ENCODE results near the gene CYP2D6. TPM values are rescaled to one million over a fixed set of nuclear protein-coding genes. Genes with fewer than 3 reads are reported as not detected.

Gene CYP2D6
- total and polyA plus RNA-seq, 4 donors: 23.8 to 486 (median 205) TPM

DNA sequence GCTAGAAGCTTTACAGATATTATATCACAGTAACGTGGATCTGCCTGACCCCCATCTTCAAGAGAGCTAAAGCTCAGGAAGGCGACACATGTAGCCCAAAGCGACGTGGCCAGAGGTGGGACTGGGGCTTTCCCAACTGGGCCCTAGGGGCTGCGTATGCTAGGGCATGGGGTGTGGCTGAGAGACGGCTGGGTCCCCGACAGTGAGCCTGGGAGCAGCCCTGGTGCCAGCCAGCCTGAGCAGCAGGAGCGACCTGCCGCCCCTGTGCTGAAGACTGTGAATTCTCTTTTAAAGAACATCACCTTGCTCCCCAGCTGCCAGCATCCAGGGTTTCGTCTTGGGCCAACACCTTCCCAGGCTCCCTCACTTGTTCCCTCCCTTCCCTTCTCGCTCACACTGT lies 32.9 kb upstream of the CYP2D6 start:
- no peak for DNase-seq (ENCODE audit: low spot score)
- Histone ChIP-seq H3K4me1 (ENCODE audit: control insufficient read depth in 4 of 4, insufficient read depth in 4 of 4, low read length in 3 of 4) (no peaks in the 10 kb centered on the region), H3K9me3 (ENCODE audit: control insufficient read depth in 4 of 4, low read length in 3 of 4) (no peaks in the 10 kb centered on the region), H3K36me3 (ENCODE audit: control insufficient read depth in 4 of 4, insufficient read depth in 3 of 4, low read depth in 1 of 4, low read length in 3 of 4) (peaks cover 3 to 9% (median 6%) of the 10 kb centered on the region in 4 donors), H3K27ac (ENCODE audit: low read depth in 1 of 2, low read length in 2 of 2) (no peak overlapping the region), H3K27me3 (ENCODE audit: control insufficient read depth in 4 of 4, insufficient read depth in 4 of 4, low read length in 3 of 4) (no peaks in the 10 kb centered on the region), H3K9ac (ENCODE audit: low read depth in 1 of 2, low read length in 2 of 2) (no peak overlapping the region), H3K4me3 (ENCODE audit: low read depth in 1 of 3, low read length in 3 of 3) (no peak overlapping the region)
- no peak for TF ChIP-seq RXRA (IDR thresholded peaks at IDR 0.05)
- no peak for TF ChIP-seq RAD21 (IDR thresholded peaks at IDR 0.05)
- TF ChIP-seq, protein P1, sequence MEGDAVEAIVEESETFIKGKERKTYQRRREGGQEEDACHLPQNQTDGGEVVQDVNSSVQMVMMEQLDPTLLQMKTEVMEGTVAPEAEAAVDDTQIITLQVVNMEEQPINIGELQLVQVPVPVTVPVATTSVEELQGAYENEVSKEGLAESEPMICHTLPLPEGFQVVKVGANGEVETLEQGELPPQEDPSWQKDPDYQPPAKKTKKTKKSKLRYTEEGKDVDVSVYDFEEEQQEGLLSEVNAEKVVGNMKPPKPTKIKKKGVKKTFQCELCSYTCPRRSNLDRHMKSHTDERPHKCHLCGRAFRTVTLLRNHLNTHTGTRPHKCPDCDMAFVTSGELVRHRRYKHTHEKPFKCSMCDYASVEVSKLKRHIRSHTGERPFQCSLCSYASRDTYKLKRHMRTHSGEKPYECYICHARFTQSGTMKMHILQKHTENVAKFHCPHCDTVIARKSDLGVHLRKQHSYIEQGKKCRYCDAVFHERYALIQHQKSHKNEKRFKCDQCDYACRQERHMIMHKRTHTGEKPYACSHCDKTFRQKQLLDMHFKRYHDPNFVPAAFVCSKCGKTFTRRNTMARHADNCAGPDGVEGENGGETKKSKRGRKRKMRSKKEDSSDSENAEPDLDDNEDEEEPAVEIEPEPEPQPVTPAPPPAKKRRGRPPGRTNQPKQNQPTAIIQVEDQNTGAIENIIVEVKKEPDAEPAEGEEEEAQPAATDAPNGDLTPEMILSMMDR (IDR thresholded peaks at IDR 0.05; ENCODE audit: low read depth, low read length, missing input control): no peak
- TF ChIP-seq, protein P2, sequence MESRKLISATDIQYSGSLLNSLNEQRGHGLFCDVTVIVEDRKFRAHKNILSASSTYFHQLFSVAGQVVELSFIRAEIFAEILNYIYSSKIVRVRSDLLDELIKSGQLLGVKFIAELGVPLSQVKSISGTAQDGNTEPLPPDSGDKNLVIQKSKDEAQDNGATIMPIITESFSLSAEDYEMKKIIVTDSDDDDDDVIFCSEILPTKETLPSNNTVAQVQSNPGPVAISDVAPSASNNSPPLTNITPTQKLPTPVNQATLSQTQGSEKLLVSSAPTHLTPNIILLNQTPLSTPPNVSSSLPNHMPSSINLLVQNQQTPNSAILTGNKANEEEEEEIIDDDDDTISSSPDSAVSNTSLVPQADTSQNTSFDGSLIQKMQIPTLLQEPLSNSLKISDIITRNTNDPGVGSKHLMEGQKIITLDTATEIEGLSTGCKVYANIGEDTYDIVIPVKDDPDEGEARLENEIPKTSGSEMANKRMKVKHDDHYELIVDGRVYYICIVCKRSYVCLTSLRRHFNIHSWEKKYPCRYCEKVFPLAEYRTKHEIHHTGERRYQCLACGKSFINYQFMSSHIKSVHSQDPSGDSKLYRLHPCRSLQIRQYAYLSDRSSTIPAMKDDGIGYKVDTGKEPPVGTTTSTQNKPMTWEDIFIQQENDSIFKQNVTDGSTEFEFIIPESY (IDR thresholded peaks at IDR 0.05): no peak
- no peak for TF ChIP-seq GABPA (IDR thresholded peaks at IDR 0.05 in 1 of 2, conservative IDR thresholded peaks at IDR 0.05 in 1 of 2)
- TF ChIP-seq HNF4A (conservative IDR thresholded peaks at IDR 0.05): no peak
- TF ChIP-seq NR2F2 (IDR thresholded peaks at IDR 0.05): no peak
- no peak for TF ChIP-seq FOXA1 (IDR thresholded peaks at IDR 0.05)
- TF ChIP-seq JUND (IDR thresholded peaks at IDR 0.05): no peak
- TF ChIP-seq FOXA2 (IDR thresholded peaks at IDR 0.05): no peak
- TF ChIP-seq, protein P3, sequence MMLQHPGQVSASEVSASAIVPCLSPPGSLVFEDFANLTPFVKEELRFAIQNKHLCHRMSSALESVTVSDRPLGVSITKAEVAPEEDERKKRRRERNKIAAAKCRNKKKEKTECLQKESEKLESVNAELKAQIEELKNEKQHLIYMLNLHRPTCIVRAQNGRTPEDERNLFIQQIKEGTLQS (IDR thresholded peaks at IDR 0.05): no peak
- no peak for TF ChIP-seq YY1 (IDR thresholded peaks at IDR 0.05)
- no peak for TF ChIP-seq SP1 (IDR thresholded peaks at IDR 0.05)
- TF ChIP-seq, protein P4, sequence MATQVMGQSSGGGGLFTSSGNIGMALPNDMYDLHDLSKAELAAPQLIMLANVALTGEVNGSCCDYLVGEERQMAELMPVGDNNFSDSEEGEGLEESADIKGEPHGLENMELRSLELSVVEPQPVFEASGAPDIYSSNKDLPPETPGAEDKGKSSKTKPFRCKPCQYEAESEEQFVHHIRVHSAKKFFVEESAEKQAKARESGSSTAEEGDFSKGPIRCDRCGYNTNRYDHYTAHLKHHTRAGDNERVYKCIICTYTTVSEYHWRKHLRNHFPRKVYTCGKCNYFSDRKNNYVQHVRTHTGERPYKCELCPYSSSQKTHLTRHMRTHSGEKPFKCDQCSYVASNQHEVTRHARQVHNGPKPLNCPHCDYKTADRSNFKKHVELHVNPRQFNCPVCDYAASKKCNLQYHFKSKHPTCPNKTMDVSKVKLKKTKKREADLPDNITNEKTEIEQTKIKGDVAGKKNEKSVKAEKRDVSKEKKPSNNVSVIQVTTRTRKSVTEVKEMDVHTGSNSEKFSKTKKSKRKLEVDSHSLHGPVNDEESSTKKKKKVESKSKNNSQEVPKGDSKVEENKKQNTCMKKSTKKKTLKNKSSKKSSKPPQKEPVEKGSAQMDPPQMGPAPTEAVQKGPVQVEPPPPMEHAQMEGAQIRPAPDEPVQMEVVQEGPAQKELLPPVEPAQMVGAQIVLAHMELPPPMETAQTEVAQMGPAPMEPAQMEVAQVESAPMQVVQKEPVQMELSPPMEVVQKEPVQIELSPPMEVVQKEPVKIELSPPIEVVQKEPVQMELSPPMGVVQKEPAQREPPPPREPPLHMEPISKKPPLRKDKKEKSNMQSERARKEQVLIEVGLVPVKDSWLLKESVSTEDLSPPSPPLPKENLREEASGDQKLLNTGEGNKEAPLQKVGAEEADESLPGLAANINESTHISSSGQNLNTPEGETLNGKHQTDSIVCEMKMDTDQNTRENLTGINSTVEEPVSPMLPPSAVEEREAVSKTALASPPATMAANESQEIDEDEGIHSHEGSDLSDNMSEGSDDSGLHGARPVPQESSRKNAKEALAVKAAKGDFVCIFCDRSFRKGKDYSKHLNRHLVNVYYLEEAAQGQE (IDR thresholded peaks at IDR 0.05): no peak
- 98% methylated on average over 11 of the region's 11 CpGs for WGBS

DNA sequence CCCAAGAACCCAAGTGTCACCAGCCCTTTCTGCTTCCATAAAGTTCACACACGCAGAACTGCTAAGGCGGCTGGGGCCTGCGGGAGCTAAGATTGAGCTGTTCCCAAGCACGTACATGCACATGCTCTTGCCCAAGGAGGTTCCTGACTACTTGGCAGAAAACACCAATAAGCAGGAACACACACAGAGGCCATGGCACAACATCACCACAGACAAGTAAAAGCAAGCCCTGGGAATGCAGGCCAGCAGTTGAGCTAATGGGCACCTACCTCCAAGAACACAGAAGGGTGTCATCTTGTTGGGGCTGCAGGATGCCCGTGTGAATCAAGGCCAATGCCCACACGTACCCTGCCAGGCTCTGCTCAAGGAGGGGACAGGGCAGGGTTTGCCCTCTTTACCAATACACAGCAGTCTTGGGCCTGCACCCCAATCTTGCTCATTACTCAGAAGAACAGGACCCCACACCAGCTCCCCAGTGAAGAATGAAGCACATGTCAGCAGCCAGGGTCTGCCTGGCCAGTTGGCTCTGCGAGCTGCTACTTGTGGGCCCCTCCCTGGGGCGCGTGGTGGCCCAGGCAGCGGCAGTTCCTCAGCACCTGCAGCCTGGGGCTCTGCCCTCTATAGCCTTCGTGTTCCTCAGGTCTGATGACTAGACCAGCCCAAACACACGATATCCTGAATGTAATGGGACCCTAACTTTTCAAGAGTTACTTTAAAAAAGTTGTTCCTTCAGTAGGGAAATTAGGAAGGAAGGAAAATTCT lies 32.3 kb upstream of the CYP2D6 start:
- Histone ChIP-seq H3K4me1 (ENCODE audit: control insufficient read depth in 4 of 4, insufficient read depth in 4 of 4, low read length in 3 of 4) (no peaks in the 10 kb centered on the region), H3K36me3 (ENCODE audit: control insufficient read depth in 4 of 4, insufficient read depth in 3 of 4, low read depth in 1 of 4, low read length in 3 of 4) (peaks cover 3 to 9% (median 4%) of the 10 kb centered on the region in 4 donors), H3K4me3 (ENCODE audit: low read depth in 1 of 3, low read length in 3 of 3) (no peak overlapping the region), H3K9ac (ENCODE audit: low read depth in 1 of 2, low read length in 2 of 2) (no peak overlapping the region), H3K9me3 (ENCODE audit: control insufficient read depth in 4 of 4, low read length in 3 of 4) (no peaks in the 10 kb centered on the region), H3K27me3 (ENCODE audit: control insufficient read depth in 4 of 4, insufficient read depth in 4 of 4, low read length in 3 of 4) (no peaks in the 10 kb centered on the region), H3K27ac (ENCODE audit: low read depth in 1 of 2, low read length in 2 of 2) (no peak overlapping the region)
- DNase-seq (ENCODE audit: low spot score): no peak
- WGBS: 96% methylated on average over 12 of the region's 12 CpGs
- TF ChIP-seq TAF1 (conservative IDR thresholded peaks at IDR 0.05) (no peak), YY1 (IDR thresholded peaks at IDR 0.05) (no peak), FOXA1 (IDR thresholded peaks at IDR 0.05) (no peak), HNF4A (conservative IDR thresholded peaks at IDR 0.05) (no peak), RXRA (IDR thresholded peaks at IDR 0.05) (no peak), JUND (IDR thresholded peaks at IDR 0.05) (no peak)
- TF ChIP-seq, protein P4 (IDR thresholded peaks at IDR 0.05): no peak
- TF ChIP-seq, protein P2 (IDR thresholded peaks at IDR 0.05): no peak
- TF ChIP-seq, protein P3 (IDR thresholded peaks at IDR 0.05): no peak
- TF ChIP-seq, protein P5, sequence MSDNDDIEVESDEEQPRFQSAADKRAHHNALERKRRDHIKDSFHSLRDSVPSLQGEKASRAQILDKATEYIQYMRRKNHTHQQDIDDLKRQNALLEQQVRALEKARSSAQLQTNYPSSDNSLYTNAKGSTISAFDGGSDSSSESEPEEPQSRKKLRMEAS (IDR thresholded peaks at IDR 0.05): no peak
